KOPT-K1 (cell line): ENCODE measurements around the gene RNF31.
A peak's percentile ranks its signal among the peaks of the same experiment; 100 is the strongest.

ENCODE experiments used
- H3K27ac ChIP-seq: fragments of 200-600 bp; sonication (generic); 2 replicates; pipeline ENCODE4 v1.5.1; 2016; ENCODE audit warnings: antibody characterized with exemption, mild to moderate bottlenecking, low read depth, low read length; ENCODE audit not compliant: poor library complexity, severe bottlenecking
- H3K36me3 ChIP-seq: fragments of 200-600 bp; sonication (generic); 2 replicates; pipeline ENCODE4 v1.5.1; 2017; ENCODE audit warnings: antibody characterized with exemption, mild to moderate bottlenecking, low read length, moderate library complexity; ENCODE audit not compliant: insufficient read depth
- H3K9me3 ChIP-seq: fragments of 200-600 bp; sonication (generic); 2 replicates; pipeline ENCODE4 v1.5.1; 2017; ENCODE audit warnings: antibody characterized with exemption, low read length, mild to moderate bottlenecking; ENCODE audit not compliant: insufficient read depth, poor library complexity, severe bottlenecking

Gene RNF31

GRCh38 chr14:24113801-24114531, 33.3 kb upstream of the RNF31 start:
- peak overlapping the region; percentile 96 for H3K27ac ChIP-seq
- peaks cover 30% of the 10 kb centered on the region for H3K36me3 ChIP-seq

GRCh38 chr14:24114532-24115421, 32.5 kb upstream of the RNF31 start, which contains the start of the genes DCAF11 and NRL:
Gene DCAF11, plus strand, starts transcription at chr14:24114777. Its CDS starts 818 bp downstream, at chr14:24115595.
Gene NRL, minus strand, starts transcription at chr14:24114949. Its CDS starts 32,101 bp downstream, at chr14:24082848.
- Histone ChIP-seq H3K36me3 (peaks cover 38% of the 10 kb centered on the region), H3K9me3 (no peaks in the 10 kb centered on the region), H3K27ac (peak within 1 kb of the TSS; percentile 96)

More at GRCh38 chr14:24113801-24114531, 33.3 kb upstream of the RNF31 start:
- H3K9me3 ChIP-seq = no peaks in the 10 kb centered on the region

GRCh38 chr14:24115422-24116127, 31.7 kb upstream of the RNF31 start:
- Histone ChIP-seq H3K9me3 (no peaks in the 10 kb centered on the region), H3K36me3 (peaks cover 43% of the 10 kb centered on the region), H3K27ac (peak overlapping the region; percentile 96)

GRCh38 chr14:24116128-24116814, 31.0 kb upstream of the RNF31 start:
- no peak overlapping the region for H3K27ac ChIP-seq
- H3K9me3 ChIP-seq = no peaks in the 10 kb centered on the region
- peaks cover 50% of the 10 kb centered on the region for H3K36me3 ChIP-seq

GRCh38 chr14:24117179-24117578, 30.1 kb upstream of the RNF31 start:
- Histone ChIP-seq H3K27ac (no peak overlapping the region), H3K36me3 (peaks cover 59% of the 10 kb centered on the region), H3K9me3 (no peaks in the 10 kb centered on the region)

GRCh38 chr14:24119691-24120090, 27.6 kb upstream of the RNF31 start:
- Histone ChIP-seq H3K27ac (no peak overlapping the region), H3K9me3 (no peaks in the 10 kb centered on the region), H3K36me3 (peaks cover 81% of the 10 kb centered on the region)

- peaks cover 79% of the 10 kb centered on the region for H3K36me3 ChIP-seq
Measured at GRCh38 chr14:24121210-24121609, 26.1 kb upstream of the RNF31 start.

GRCh38 chr14:24122416-24122815, 24.9 kb upstream of the RNF31 start:
- H3K9me3 ChIP-seq = no peaks in the 10 kb centered on the region
- H3K36me3 ChIP-seq = peaks cover 67% of the 10 kb centered on the region
- H3K27ac ChIP-seq = no peak overlapping the region

More at GRCh38 chr14:24121210-24121609, 26.1 kb upstream of the RNF31 start:
- H3K27ac ChIP-seq = no peak overlapping the region
- H3K9me3 ChIP-seq = no peaks in the 10 kb centered on the region

GRCh38 chr14:24122898-24123297, 24.4 kb upstream of the RNF31 start:
- no peaks in the 10 kb centered on the region for H3K9me3 ChIP-seq
- no peak overlapping the region for H3K27ac ChIP-seq
- H3K36me3 ChIP-seq = peaks cover 62% of the 10 kb centered on the region

GRCh38 chr14:24123424-24124417, 23.6 kb upstream of the RNF31 start:
- H3K36me3 ChIP-seq = peaks cover 54% of the 10 kb centered on the region
- no peaks in the 10 kb centered on the region for H3K9me3 ChIP-seq
- no peak overlapping the region for H3K27ac ChIP-seq

GRCh38 chr14:24126939-24127338, 20.4 kb upstream of the RNF31 start:
- H3K9me3 ChIP-seq = no peaks in the 10 kb centered on the region
- H3K27ac ChIP-seq = no peak overlapping the region
- peaks cover 25% of the 10 kb centered on the region for H3K36me3 ChIP-seq

GRCh38 chr14:24127673-24128072, 19.6 kb upstream of the RNF31 start:
- no peak overlapping the region for H3K27ac ChIP-seq
- no peaks in the 10 kb centered on the region for H3K9me3 ChIP-seq
- H3K36me3 ChIP-seq = peaks cover 17% of the 10 kb centered on the region

- H3K9me3 ChIP-seq = no peaks in the 10 kb centered on the region
- H3K36me3 ChIP-seq = no peaks in the 10 kb centered on the region
- H3K27ac ChIP-seq = no peak overlapping the region
Measured at GRCh38 chr14:24129410-24129998, 17.8 kb upstream of the RNF31 start.
